Esophagus muscularis mucosa (tissue), 4 donors: Measurements from ENCODE around the gene F8. TPM values are rescaled to one million over a fixed set of nuclear protein-coding genes. Genes with fewer than 3 reads are reported as not detected.
"Not testable (repeated sequence)": the region's sequence is repeated elsewhere in the genome, so short reads cannot be mapped to it uniquely, and the experiment has no call there.

Experiments
- DNase-seq: peaks from one replicate; pipeline ENCODE4 v3.0.0-alpha.2; 2017; ENCODE audit errors: extremely low spot score
- H3K27ac ChIP-seq, 4 donors: fragments of 200-600 bp; sonication (generic); replicated peaks in 1 of 4; 1 replicate in 3 of 4; 2 replicates in 1 of 4; pipeline ENCODE4 v1.5.1; 2016 to 2019; ENCODE audit warnings: mild to moderate bottlenecking in 1 of 4
- H3K27me3 ChIP-seq, 4 donors: fragments of 200-600 bp; sonication (generic); one replicate each; pipeline versions ENCODE4 v1.5.1 to v1.6.0; 2016 to 2019
- H3K36me3 ChIP-seq, 4 donors: fragments of 200-600 bp; sonication (generic); one replicate each; pipeline ENCODE4 v1.5.1; 2016 to 2019
- H3K4me1 ChIP-seq, 4 donors: fragments of 200-600 bp; sonication (generic); one replicate each; pipeline ENCODE4 v1.5.1; 2016 to 2019
- H3K4me3 ChIP-seq, 4 donors: fragments of 200-600 bp; sonication (generic); 1 replicate in 2 of 4; 2 replicates in 2 of 4; pipeline ENCODE4 v1.5.1; 2016 to 2019; ENCODE audit warnings: mild to moderate bottlenecking in 4 of 4, moderate library complexity in 1 of 4
- H3K9me3 ChIP-seq, 4 donors: fragments of 200-600 bp; sonication (generic); 1 replicate in 3 of 4; 2 replicates in 1 of 4; pipeline ENCODE4 v1.5.1; 2016 to 2019
- EP300 ChIP-seq: sonication (generic); formaldehyde crosslinking; IDR thresholded peaks from one replicate; pipeline ENCODE4 v1.6.1; 2017; ENCODE audit warnings: antibody characterized with exemption
- POLR2A ChIP-seq: fragments of 450-650 bp; IDR thresholded peaks from one replicate; pipeline ENCODE4 v1.6.1; 2017; ENCODE audit warnings: antibody characterized with exemption, moderate library complexity, mild to moderate bottlenecking, low read depth
- POLR2AphosphoS5 ChIP-seq, 2 donors: sonication (generic); formaldehyde crosslinking; IDR thresholded peaks; one replicate each; pipeline ENCODE4 v1.6.1; 2017; ENCODE audit warnings: antibody characterized with exemption in 2 of 2
- WGBS: methylation state at CpG from one replicate; pipeline ENCODE4 v1.1.5; 2018; 5-methylcytosine and 5-hydroxymethylcytosine counted together
- intact Hi-C: fragments of 100-400 bp; cut with DNase I; formaldehyde crosslinking; loops from one replicate; pipeline ENCODE4 v1.15.1; 2023
- total RNA-seq, 4 donors: library from RNA; depleted of rRNA; stranded (reverse); fragments of >200 nt; gene quantifications; one replicate each; pipeline versions ENCODE4 v1.1.0 to v1.2.1, GENCODE V29; 2016
- TF ChIP-seq, protein P1 (sequence below), 3 experiments: fragments of 200-600 bp in 2 of 3; fragments of 450-650 bp in 1 of 3; sonication (generic) in 2 of 3; IDR thresholded peaks; one replicate each; pipeline ENCODE4 v1.5.1; 2017 to 2019; ENCODE audit warnings: antibody characterized with exemption in 3 of 3, mild to moderate bottlenecking in 2 of 3, moderate library complexity in 1 of 3

F8 gene
- total RNA-seq, 4 donors from 2014 or later: 17.0 to 30.0 (median 22.3) TPM

DNA sequence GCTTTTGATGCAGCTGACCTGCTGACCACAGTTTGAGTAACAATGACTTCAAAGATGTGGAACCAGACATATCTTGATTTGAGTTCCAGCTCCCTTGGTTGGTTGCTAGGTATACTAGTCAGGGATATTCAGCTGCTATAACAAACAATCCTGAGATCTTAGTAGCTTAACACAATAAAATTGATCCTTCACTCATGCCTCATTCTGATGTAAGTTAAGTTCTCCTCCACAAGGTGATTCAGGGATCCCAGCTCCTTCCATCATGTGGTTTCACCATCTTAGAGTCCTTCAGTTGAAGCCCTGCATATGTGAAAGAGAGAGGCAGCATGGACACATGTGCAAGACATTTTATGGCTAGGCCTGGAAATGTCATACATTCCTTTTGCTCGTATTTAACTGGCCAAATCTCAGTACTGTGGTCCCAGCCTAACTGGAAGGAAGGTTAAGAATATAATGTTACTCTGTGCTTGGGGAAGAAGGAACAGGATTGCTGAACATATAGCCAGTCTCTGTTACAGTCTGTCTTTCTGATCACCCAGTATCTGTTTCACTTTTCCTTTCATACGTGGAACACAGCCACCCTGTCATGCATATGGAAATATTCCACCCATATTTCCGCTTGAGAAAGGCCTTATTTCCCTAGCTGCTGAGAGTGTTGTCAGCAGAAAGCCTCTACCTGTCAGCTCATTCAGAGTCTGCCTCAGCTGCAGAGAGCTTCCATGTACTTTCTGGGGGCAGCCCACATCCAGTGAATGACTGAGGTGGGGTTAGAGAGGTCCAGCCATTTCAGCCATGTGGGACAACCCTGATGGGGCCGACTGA is 195.1 kb downstream of the F8 start:
- no peaks in the 10 kb centered on the region for H3K4me1 ChIP-seq
- H3K27ac ChIP-seq: no peak overlapping the region
- TF ChIP-seq EP300 (no peak), POLR2AphosphoS5 (IDR thresholded peaks at IDR 0.05) (no peak), POLR2A (no peak)
- TF ChIP-seq, protein P1, sequence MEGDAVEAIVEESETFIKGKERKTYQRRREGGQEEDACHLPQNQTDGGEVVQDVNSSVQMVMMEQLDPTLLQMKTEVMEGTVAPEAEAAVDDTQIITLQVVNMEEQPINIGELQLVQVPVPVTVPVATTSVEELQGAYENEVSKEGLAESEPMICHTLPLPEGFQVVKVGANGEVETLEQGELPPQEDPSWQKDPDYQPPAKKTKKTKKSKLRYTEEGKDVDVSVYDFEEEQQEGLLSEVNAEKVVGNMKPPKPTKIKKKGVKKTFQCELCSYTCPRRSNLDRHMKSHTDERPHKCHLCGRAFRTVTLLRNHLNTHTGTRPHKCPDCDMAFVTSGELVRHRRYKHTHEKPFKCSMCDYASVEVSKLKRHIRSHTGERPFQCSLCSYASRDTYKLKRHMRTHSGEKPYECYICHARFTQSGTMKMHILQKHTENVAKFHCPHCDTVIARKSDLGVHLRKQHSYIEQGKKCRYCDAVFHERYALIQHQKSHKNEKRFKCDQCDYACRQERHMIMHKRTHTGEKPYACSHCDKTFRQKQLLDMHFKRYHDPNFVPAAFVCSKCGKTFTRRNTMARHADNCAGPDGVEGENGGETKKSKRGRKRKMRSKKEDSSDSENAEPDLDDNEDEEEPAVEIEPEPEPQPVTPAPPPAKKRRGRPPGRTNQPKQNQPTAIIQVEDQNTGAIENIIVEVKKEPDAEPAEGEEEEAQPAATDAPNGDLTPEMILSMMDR (IDR thresholded peaks at IDR 0.05): no peak
- no peak for DNase-seq
- intact Hi-C loops: no loop called here
- no peaks in the 10 kb centered on the region for H3K36me3 ChIP-seq
- 53% methylated on average over 4 of the region's 4 CpGs for WGBS
- H3K4me3 ChIP-seq: no peak overlapping the region
- H3K9me3 ChIP-seq: no peaks in the 10 kb centered on the region
- no peaks in the 10 kb centered on the region for H3K27me3 ChIP-seq

DNA sequence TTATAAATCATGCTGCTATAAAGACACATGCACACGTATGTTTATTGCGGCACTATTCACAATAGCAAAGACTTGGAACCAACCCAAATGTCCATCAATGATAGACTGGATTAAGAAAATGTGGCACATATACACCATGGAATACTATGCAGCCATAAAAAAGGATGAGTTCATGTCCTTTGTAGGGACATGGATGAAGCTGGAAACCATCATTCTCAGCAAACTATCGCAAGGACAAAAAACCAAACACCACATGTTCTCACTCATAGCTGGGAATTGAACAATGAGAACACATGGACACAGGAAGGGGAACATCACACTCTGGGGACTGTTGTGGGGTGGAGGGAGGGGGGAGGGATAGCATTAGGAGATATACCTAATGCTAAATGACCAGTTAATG is 196.9 kb downstream of the F8 start:
- H3K4me1 ChIP-seq, H3K27ac ChIP-seq, H3K27me3 ChIP-seq, intact Hi-C loops, H3K9me3 ChIP-seq, H3K4me3 ChIP-seq, H3K36me3 ChIP-seq, DNase-seq: not testable (repeated sequence)
- no CpG with 5 or more reads among the region's 3 CpGs for WGBS

DNA sequence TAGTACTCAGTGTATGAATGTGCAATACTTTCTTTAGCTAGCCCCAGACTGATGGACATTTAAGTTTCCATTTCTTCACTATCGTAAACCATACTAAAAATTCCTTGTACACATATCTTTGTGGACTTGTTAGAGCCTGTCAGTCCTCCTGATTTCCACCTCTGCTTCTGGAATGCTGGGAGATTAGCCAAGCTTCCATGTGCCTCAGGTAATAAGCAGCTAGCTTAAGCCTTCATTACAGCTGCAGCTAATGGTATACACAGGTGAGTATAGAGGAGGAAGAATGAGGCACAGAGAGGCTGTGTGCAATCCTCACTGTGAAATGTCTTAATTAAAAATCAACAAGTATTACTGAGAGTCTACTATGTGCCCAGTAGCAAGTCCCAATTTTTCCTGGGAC is 197.9 kb downstream of the F8 start:
- Histone ChIP-seq H3K4me3 (no peak overlapping the region), H3K27ac (no peak overlapping the region)
- intact Hi-C loops: no loop called here

DNA sequence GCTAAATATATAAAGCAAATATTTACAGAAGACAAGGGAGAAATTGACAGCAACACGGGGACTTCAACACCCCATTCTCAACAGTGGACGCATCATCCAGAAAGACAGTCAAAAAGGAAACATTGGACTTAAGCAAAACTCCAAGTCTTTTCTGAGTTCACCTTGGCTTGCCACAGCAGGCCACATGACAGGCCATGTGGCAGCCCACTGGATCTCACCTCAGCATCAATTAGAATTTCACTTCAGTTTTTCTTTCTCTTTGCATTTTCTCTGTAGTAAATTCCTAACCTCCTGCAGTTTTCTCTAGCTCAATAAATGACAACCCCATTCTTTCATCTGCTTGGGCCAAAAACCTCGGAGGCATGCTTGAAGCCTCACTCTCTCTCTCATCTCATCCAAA is 200.5 kb downstream of the F8 start:
- no peak overlapping the region for H3K27ac ChIP-seq
- WGBS: 66% methylated on average over 3 of the region's 3 CpGs
- TF ChIP-seq, protein P1 (IDR thresholded peaks at IDR 0.05): no peak
- TF ChIP-seq POLR2AphosphoS5 (IDR thresholded peaks at IDR 0.05) (no peak), POLR2A (no peak), EP300 (no peak)
- intact Hi-C loops: no loop called here
- H3K4me1 ChIP-seq: no peaks in the 10 kb centered on the region
- H3K36me3 ChIP-seq: no peaks in the 10 kb centered on the region
- no peaks in the 10 kb centered on the region for H3K9me3 ChIP-seq
- no peaks in the 10 kb centered on the region for H3K27me3 ChIP-seq
- DNase-seq: no peak
- no peak overlapping the region for H3K4me3 ChIP-seq

More for the DNA sequence above, 197.9 kb downstream of the F8 start:
- no peaks in the 10 kb centered on the region for H3K9me3 ChIP-seq
- no peak for TF ChIP-seq EP300
- TF ChIP-seq POLR2AphosphoS5 (IDR thresholded peaks at IDR 0.05): no peak
- TF ChIP-seq, protein P1 (IDR thresholded peaks at IDR 0.05): no peak
- no peak for TF ChIP-seq POLR2A
- no peak for DNase-seq
- 79% methylated on average over 1 of the region's 1 CpG for WGBS
- H3K4me1 ChIP-seq: no peaks in the 10 kb centered on the region
- no peaks in the 10 kb centered on the region for H3K36me3 ChIP-seq
- no peaks in the 10 kb centered on the region for H3K27me3 ChIP-seq

DNA sequence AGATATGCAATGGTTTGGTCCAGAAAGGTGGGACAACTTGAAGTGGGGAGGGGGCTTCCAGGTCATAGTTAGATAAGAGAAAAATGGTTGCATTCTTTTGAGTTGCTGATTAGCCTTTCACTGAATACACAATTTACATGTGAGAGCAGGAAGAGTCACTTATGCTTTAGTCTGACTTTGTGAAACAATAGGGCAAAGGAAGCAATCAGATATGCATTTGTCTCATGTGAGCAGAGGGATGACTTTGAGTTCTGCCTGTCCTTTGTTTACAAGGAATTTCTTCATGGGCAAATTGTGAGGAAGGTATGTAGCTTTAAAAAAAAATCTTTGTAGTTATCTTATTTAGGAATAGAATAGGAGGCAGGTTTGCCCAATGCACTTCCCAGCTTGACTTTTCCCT is 201.0 kb downstream of the F8 start:
- TF ChIP-seq, protein P1 (IDR thresholded peaks at IDR 0.05): no peak
- no peak for TF ChIP-seq POLR2AphosphoS5 (IDR thresholded peaks at IDR 0.05)
- no peak for TF ChIP-seq EP300
- no peak for TF ChIP-seq POLR2A
- intact Hi-C loops: no loop called here
- H3K9me3 ChIP-seq: no peaks in the 10 kb centered on the region

More for the DNA sequence above, 201.0 kb downstream of the F8 start:
- DNase-seq: no peak
- Histone ChIP-seq H3K4me3 (no peak overlapping the region), H3K4me1 (no peaks in the 10 kb centered on the region), H3K27me3 (no peaks in the 10 kb centered on the region), H3K27ac (no peak overlapping the region), H3K36me3 (no peaks in the 10 kb centered on the region)
